Measurements from ENCODE around the gene GPC5.
"Not testable (repeated sequence)": the region's sequence is repeated elsewhere in the genome, so short reads cannot be mapped to it uniquely, and the experiment has no call there.

DNA sequence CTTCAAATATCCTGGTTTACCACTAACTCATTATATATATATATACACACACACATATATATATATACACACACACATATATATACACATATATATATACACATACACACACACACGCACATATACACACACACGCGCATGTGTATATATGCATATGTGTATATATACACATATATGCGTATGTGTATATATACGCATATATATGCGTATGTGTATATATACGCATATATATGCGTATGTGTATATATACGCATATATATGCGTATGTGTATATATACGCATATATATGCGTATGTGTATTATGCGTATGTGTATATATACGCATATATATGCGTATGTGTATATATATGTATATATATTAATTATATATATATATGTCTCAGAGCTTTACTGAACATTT is 275.9 kb downstream of the GPC5 start:
- TF ChIP-seq POLR2A (IDR thresholded peaks at IDR 0.05; ENCODE audit: low read length); CHD2 (IDR thresholded peaks at IDR 0.05; ENCODE audit: low read length, partially characterized antibody): not testable (repeated sequence)
- TF ChIP-seq, protein P1, sequence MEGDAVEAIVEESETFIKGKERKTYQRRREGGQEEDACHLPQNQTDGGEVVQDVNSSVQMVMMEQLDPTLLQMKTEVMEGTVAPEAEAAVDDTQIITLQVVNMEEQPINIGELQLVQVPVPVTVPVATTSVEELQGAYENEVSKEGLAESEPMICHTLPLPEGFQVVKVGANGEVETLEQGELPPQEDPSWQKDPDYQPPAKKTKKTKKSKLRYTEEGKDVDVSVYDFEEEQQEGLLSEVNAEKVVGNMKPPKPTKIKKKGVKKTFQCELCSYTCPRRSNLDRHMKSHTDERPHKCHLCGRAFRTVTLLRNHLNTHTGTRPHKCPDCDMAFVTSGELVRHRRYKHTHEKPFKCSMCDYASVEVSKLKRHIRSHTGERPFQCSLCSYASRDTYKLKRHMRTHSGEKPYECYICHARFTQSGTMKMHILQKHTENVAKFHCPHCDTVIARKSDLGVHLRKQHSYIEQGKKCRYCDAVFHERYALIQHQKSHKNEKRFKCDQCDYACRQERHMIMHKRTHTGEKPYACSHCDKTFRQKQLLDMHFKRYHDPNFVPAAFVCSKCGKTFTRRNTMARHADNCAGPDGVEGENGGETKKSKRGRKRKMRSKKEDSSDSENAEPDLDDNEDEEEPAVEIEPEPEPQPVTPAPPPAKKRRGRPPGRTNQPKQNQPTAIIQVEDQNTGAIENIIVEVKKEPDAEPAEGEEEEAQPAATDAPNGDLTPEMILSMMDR (IDR thresholded peaks at IDR 0.05): not testable (repeated sequence)
- TF ChIP-seq, protein P2, sequence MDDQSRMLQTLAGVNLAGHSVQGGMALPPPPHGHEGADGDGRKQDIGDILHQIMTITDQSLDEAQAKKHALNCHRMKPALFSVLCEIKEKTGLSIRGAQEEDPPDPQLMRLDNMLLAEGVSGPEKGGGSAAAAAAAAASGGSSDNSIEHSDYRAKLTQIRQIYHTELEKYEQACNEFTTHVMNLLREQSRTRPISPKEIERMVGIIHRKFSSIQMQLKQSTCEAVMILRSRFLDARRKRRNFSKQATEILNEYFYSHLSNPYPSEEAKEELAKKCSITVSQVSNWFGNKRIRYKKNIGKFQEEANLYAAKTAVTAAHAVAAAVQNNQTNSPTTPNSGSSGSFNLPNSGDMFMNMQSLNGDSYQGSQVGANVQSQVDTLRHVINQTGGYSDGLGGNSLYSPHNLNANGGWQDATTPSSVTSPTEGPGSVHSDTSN (IDR thresholded peaks at IDR 0.05): not testable (repeated sequence)

Measured in A549 (cell line).